ENCODE data around the gene TMEM129. TPM values are rescaled to one million over a fixed set of nuclear protein-coding genes. Genes with fewer than 3 reads are reported as not detected.

Gene TMEM129, protein sequence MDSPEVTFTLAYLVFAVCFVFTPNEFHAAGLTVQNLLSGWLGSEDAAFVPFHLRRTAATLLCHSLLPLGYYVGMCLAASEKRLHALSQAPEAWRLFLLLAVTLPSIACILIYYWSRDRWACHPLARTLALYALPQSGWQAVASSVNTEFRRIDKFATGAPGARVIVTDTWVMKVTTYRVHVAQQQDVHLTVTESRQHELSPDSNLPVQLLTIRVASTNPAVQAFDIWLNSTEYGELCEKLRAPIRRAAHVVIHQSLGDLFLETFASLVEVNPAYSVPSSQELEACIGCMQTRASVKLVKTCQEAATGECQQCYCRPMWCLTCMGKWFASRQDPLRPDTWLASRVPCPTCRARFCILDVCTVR
- total RNA-seq, result 10 to 100 TPM; 50.4 to 77.2 (median 57.6) TPM

GRCh38 chr4:1721003-1721665 lies at the start of gene TMEM129, which contains the start of gene TACC3:
Gene TMEM129, minus strand, starts transcription at chr4:1721323. Its CDS starts 486 bp downstream, at chr4:1720837.
Gene TACC3, plus strand, starts transcription at chr4:1721521. Its CDS starts 1,901 bp downstream, at chr4:1723422.
- H3K36me3 ChIP-seq, result peaks cover 12% of the 10 kb centered on the region
- 1% methylated on average over 16 of the region's 83 CpGs for WGBS

DNA sequence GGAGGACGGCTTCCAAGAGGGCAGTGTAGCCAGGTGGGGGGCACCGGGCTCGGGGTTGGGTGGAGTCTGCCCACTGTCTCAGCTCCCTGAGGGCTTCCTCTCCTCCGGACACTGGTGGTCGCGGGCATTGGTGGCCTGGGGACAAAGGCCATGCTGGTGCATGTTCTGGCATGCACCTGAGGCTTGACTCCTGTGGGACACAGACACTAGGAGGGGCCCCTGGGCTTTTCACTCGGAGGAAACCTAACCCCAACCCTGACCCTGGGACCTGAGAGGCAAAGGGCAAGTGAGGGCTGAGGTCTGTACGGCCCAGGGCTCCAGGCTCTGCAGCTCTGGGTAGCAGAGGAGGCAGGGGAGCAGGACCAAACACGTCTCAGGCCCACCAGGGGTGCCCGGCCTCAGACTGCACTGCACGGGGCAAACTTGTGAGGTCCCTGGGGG lies 49.7 kb upstream of the TMEM129 start:
- Histone ChIP-seq H3K4me1 (peaks cover 67% of the 10 kb centered on the region), H3K27ac (no peak overlapping the region), H3K9me3 (no peaks in the 10 kb centered on the region), H3K27me3 (peaks cover 38% of the 10 kb centered on the region), H3K4me3 (no peak overlapping the region), H3K36me3 (no peaks in the 10 kb centered on the region)
- DNase-seq (ENCODE audit: low spot score in 2 of 2), result no peak
- WGBS, result 40% methylated on average over 5 of the region's 11 CpGs
- TF ChIP-seq POLR2AphosphoS5 (IDR thresholded peaks at IDR 0.05) (no peak), CTCF (IDR thresholded peaks at IDR 0.05) (no peak), EP300 (IDR thresholded peaks at IDR 0.05) (no peak)

More at GRCh38 chr4:1721003-1721665, at the start of gene TMEM129, which contains the start of gene TACC3:
- Histone ChIP-seq H3K4me1 (peaks cover 60% of the 10 kb centered on the region), H3K27me3 (no peaks in the 10 kb centered on the region), H3K9me3 (no peaks in the 10 kb centered on the region), H3K4me3 (peak within 1 kb of the TSS; percentile 90), H3K27ac (peak within 1 kb of the TSS; percentile 96)
- TF ChIP-seq POLR2AphosphoS5 (IDR thresholded peaks at IDR 0.05), result peak; percentile 45 to 68 (median 54)
- no peak for TF ChIP-seq CTCF (IDR thresholded peaks at IDR 0.05)
- peak; percentile 95 to 96 for DNase-seq (ENCODE audit: low spot score in 2 of 2)

DNA sequence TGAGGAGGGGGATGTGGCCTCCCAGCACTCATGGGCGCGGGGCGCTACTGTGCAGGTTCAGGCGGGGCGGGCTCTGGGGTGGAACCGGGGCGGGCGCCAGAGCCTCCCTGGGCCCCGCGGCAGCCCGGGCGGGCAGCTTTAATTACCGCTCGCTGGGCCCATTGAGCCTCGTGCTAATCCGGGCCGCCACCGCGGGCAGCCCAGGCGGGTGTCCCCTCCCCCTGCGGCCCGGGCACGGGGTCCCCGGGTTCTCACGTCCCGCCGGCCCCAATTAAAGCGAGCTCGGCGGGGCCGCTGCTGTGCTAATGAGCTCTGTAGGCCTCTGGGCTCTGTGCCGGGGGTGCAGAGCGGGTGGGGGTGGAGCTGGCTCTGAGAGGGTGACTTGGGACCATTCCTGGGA lies 49.1 kb upstream of the TMEM129 start:
- H3K4me1 ChIP-seq, result peaks cover 67% of the 10 kb centered on the region
- DNase-seq (ENCODE audit: low spot score in 2 of 2), result no peak
- no peak overlapping the region for H3K4me3 ChIP-seq
- peak overlapping the region; percentile 20 for H3K27ac ChIP-seq
- 53% methylated on average over 7 of the region's 33 CpGs for WGBS
- no peak for TF ChIP-seq EP300 (IDR thresholded peaks at IDR 0.05)
- TF ChIP-seq POLR2AphosphoS5 (IDR thresholded peaks at IDR 0.05), result no peak
- peaks cover 38% of the 10 kb centered on the region for H3K27me3 ChIP-seq
- H3K9me3 ChIP-seq, result no peaks in the 10 kb centered on the region
- no peaks in the 10 kb centered on the region for H3K36me3 ChIP-seq

DNA sequence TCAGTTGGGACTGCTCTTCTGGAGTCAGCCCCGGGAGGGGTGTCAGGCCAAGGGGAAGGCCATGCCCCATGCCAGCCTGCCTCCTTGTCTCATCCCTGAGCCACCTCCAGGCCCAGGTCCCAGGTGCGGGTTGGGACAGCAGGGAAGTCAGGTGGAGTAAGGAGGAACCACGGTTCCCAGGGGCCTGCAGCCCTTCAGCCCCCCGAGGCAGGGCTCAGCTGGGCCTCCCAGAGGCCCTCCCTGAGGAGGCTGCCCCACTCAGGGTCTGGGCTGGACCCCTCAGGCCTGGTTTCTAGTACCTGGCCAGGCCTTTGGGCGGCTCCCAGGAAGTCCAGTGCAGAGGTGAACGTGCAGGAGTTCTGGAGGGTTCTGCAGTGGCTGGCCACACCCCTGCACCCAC lies 48.6 kb upstream of the TMEM129 start:
- 70% methylated on average over 4 of the region's 6 CpGs for WGBS
- peaks cover 38% of the 10 kb centered on the region for H3K27me3 ChIP-seq
- peaks cover 67% of the 10 kb centered on the region for H3K4me1 ChIP-seq

DNA sequence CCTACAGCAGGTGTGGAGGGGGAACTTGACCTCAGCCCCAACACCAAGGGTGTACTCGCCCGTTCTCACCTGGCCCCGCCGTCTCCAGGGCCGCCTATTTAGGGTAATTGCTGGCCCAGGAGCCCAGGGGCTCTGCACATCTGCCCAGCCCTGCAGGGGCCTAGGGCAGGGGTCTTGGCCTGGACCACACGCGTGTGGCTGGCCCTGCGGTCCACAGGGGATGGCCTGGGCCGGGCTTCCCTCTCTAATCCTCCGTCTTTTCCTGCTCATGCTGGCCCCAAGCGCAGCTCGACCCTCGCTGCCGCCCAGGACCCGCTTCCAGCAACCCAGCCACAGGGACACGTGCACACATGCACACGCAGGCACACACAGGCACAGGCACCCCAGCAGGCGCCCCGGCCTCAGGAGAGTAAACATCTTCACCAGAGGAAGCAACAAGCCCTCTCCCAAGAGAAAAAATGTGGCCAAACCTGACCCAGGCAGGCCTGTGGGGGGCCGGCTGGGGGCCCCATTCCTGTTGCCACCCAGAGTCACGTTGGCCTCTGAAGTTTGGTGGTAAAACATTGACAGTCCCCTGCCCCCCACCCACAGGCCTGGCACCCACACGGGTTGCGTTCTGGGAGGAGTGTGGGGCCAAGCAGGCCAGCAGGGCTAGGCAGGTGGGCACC lies 47.4 kb upstream of the TMEM129 start:
- Histone ChIP-seq H3K9me3 (no peaks in the 10 kb centered on the region), H3K36me3 (no peaks in the 10 kb centered on the region), H3K27ac (peak overlapping the region; percentile 17), H3K4me3 (peak overlapping the region; percentile 56), H3K27me3 (peaks cover 38% of the 10 kb centered on the region), H3K4me1 (peaks cover 71% of the 10 kb centered on the region)
- TF ChIP-seq EP300 (IDR thresholded peaks at IDR 0.05), result no peak
- TF ChIP-seq CTCF (IDR thresholded peaks at IDR 0.05), result no peak
- TF ChIP-seq POLR2A (IDR thresholded peaks at IDR 0.05), result no peak
- TF ChIP-seq POLR2AphosphoS5 (IDR thresholded peaks at IDR 0.05), result no peak
- 45% methylated on average over 20 of the region's 23 CpGs for WGBS
- DNase-seq (ENCODE audit: low spot score in 2 of 2), result no peak

More for the DNA sequence above, 48.6 kb upstream of the TMEM129 start:
- no peak overlapping the region for H3K4me3 ChIP-seq
- DNase-seq (ENCODE audit: low spot score in 2 of 2), result no peak
- TF ChIP-seq POLR2A (IDR thresholded peaks at IDR 0.05), result no peak
- H3K9me3 ChIP-seq, result no peaks in the 10 kb centered on the region
- no peaks in the 10 kb centered on the region for H3K36me3 ChIP-seq
- peak overlapping the region; percentile 20 for H3K27ac ChIP-seq
